Stimulated activated naive CD8-positive, alpha-beta T cell treated with anti-CD3 and anti-CD28 coated beads, Interleukin-15, Interleukin-2, amounts not matched to agents 100 ng/mL and 50 ng/mL, for 24 hours (primary cell): ENCODE results near the gene CFAP157.
"Not testable (repeated sequence)": the region's sequence is repeated elsewhere in the genome, so short reads cannot be mapped to it uniquely, and the experiment has no call there.

Source experiments
- H3K27ac Mint-ChIP-seq: one replicate; pipeline ENCODE4 v1.8.0; 2021; ENCODE audit warnings: mild to moderate bottlenecking, mixed read lengths
- H3K27me3 Mint-ChIP-seq: one replicate; pipeline ENCODE4 v1.8.0; 2021; ENCODE audit warnings: mixed read lengths
- H3K36me3 Mint-ChIP-seq: one replicate; pipeline ENCODE4 v1.8.0; 2021; ENCODE audit warnings: low read depth, mixed read lengths
- H3K4me1 Mint-ChIP-seq: one replicate; pipeline ENCODE4 v1.8.0; 2021; ENCODE audit warnings: low read depth, mixed read lengths
- H3K4me3 Mint-ChIP-seq: one replicate; pipeline ENCODE4 v1.8.0; 2021; ENCODE audit warnings: mild to moderate bottlenecking, mixed read lengths
- H3K9me3 Mint-ChIP-seq: one replicate; pipeline ENCODE4 v1.8.0; 2021; ENCODE audit warnings: mixed read lengths

The CFAP157 gene

DNA sequence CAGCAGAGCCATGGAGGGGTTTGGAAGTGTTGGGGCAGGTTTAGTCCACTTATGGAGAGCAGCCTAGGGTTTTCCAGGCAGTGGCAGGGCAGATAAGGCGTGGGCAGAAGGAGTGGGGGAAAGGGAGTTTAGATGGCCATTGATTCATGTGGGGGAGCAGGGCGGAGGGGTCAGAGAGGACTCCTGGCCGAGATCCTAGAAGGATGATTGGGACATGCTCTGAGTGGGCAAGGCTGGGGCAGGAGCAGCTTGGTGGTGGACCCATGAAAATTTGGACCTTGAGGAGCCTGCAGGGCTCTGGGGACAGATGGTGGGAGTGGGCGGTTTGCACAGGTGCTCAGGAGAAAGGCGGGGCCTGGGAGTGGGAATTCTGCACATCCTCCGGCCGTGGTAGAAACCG is 46.4 kb downstream of the CFAP157 start:
- H3K36me3 Mint-ChIP-seq = peaks cover 17% of the 10 kb centered on the region
- H3K4me3 Mint-ChIP-seq = no peak overlapping the region
- no peaks in the 10 kb centered on the region for H3K9me3 Mint-ChIP-seq
- H3K4me1 Mint-ChIP-seq = no peaks in the 10 kb centered on the region
- H3K27me3 Mint-ChIP-seq = no peaks in the 10 kb centered on the region
- H3K27ac Mint-ChIP-seq = no peak overlapping the region

DNA sequence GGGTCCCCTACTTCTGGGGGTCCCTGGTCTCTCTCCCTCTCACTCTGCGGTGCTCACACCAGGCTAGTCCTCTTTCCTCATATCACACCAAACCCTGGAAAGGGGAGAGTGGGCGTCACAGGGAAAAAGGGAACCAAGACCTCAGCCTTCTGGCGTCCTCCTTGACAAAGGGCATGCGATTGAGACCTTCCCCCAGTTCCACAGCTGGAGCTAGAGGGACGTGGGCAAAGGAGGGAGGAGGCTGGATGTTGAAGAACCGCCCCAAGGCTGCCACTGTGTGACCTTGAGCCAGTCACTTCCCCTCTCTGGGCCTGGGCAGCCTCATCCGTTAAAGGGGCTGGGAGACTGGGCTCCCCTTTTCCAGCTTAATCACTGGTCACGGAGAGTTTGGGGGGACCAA is 46.8 kb downstream of the CFAP157 start:
- Mint-ChIP-seq H3K36me3 (peaks cover 17% of the 10 kb centered on the region), H3K4me1 (peaks cover under 1% of the 10 kb centered on the region), H3K27me3 (no peaks in the 10 kb centered on the region), H3K4me3 (no peak overlapping the region), H3K27ac (no peak overlapping the region), H3K9me3 (no peaks in the 10 kb centered on the region)

DNA sequence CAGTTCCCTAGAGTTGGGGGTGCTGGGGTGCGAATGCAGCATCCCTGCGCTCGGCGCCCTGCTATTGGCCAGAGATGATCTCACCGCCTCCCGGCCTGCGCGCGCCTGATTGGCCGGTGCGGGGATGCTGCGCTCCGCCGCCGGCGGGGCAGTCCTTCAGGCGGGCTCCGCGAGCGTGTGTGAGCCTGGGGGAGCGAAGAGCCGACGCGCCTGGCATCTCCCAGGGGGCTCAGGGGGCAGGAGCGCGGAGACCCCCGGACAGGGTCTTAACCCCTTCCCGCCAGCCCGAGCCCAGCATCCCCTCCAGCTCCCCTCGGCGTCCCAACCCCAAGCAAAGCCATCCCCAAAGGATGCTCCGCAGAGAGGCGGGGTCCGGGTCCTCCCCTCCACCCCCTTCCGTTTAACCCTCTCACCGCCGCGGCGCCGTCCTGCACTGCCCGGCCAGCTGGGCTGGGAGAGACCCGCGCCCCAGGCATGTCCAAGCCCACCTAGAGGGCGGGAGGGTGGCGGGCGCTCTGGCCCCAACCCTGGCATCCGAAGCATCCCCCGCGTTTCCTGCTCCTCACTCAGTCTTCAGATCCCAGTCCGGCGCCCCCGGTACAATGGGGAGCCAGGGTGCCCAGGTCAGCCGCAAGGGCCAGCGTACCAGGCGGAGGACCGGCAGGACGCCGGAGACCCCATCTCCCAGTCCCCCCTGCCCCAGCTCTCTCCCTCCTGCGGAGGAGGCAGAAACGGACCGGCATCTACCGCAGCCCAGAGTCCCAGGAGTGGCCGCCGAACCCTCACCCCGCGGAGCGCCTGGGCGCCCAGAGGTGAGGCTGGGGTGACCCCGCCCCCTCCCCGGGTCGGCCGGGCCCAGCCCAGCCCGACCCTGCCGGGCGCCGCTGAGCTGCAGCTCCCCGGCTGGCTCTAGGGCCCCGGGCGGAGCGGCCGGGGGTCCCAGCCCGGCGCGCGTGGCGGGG is 47.6 kb downstream of the CFAP157 start:
- no peaks in the 10 kb centered on the region for H3K27me3 Mint-ChIP-seq
- H3K36me3 Mint-ChIP-seq = peaks cover 18% of the 10 kb centered on the region
- no peak overlapping the region for H3K27ac Mint-ChIP-seq
- peaks cover 4% of the 10 kb centered on the region for H3K4me1 Mint-ChIP-seq
- H3K4me3 Mint-ChIP-seq = no peak overlapping the region
- no peaks in the 10 kb centered on the region for H3K9me3 Mint-ChIP-seq

DNA sequence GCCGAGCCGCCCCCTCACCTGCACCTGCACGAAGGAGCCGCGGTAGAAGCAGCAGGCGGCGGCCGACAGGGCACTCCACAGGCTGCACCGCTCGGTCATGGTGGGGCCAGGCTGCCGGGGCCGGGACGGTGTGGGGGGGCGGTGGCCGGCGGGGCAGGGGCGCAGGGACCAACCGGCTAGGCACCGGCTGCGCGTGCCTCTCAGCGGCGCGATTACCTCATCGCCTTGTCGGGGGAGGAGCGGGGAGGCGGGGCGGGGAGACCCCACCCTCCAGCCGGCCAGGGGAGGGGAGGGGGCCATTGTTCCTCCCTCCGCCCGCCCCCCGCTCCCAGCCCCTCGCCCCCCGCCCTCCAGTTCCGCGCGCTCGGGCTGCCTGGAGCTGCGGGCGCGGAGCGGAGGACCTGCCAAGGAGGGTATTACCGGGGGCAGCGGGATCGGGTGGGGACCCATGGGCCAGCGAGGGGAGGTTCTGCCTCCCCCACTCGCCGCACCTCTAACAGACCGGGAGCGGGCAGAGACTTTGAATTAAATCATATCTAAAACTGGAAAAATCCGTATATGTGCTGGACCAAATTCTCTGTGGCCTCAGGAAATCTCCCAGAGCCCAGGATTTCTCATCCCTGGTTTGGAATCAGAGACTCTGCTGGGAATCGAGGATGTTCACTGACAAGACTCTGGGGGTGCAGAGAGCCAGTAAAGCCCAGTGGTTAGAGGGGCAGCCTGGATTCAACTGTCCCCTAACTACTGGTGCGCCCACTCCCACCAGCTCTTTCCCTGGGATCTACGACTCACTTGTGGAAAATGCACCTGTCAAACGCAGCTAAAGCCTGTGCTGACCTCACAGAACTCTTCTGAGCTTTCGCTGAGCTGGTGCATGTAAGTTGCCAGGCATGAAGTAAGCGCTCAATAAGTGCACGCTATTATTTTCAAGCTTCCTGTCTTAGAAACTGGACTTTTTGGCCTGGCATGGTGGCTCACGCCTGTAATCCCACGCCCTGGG is 48.6 kb downstream of the CFAP157 start:
- Mint-ChIP-seq H3K4me1 (peaks cover 4% of the 10 kb centered on the region), H3K4me3 (no peak overlapping the region), H3K27ac (no peak overlapping the region), H3K27me3 (no peaks in the 10 kb centered on the region), H3K36me3 (peaks cover 14% of the 10 kb centered on the region), H3K9me3 (no peaks in the 10 kb centered on the region)

DNA sequence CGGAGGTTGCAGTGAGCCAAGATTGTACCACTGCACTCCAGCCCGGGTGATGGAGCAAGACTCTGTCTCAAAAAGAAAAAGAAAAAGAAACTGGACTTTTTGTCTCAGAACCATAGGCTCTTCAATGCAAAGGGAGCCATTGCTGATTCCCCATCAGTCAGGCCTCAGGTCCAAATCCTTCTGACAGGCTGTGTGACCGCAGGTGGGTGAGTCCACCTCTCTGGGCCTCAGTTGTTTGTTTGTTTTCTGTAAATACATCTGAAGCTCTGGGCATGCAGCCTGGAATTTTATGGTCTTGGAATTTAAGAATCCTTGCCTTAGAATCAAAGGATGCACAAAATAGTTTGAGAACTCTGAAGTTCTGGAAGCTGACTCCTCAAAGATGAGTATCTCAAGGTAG is 49.4 kb downstream of the CFAP157 start:
- no peak overlapping the region for H3K4me3 Mint-ChIP-seq
- H3K36me3 Mint-ChIP-seq = peaks cover 5% of the 10 kb centered on the region
- H3K27ac Mint-ChIP-seq = no peak overlapping the region
- H3K4me1 Mint-ChIP-seq = peaks cover 4% of the 10 kb centered on the region
- no peaks in the 10 kb centered on the region for H3K27me3 Mint-ChIP-seq
- H3K9me3 Mint-ChIP-seq = no peaks in the 10 kb centered on the region

DNA sequence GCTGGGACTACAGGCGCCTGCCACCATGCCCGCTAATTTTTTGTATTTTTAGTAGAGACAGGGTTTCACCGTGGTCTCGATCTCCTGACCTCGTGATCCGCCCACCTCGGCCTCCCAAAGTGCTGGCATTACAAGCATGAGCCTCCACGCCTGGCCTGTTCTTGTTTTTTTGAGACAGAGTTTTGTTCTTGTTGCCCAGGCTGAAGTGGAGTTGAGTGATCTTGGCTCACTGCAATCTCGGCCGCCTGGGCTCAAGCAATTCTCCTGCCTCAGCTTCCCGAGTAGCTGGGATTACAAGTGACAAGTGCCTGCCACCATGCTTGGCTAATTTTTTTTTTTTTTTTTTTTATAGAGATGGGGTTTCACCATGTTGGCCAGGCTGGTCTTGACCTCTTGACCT is 50.0 kb downstream of the CFAP157 start:
- not testable (repeated sequence) for H3K4me1 Mint-ChIP-seq, H3K36me3 Mint-ChIP-seq, H3K27me3 Mint-ChIP-seq, H3K9me3 Mint-ChIP-seq, H3K27ac Mint-ChIP-seq, H3K4me3 Mint-ChIP-seq

DNA sequence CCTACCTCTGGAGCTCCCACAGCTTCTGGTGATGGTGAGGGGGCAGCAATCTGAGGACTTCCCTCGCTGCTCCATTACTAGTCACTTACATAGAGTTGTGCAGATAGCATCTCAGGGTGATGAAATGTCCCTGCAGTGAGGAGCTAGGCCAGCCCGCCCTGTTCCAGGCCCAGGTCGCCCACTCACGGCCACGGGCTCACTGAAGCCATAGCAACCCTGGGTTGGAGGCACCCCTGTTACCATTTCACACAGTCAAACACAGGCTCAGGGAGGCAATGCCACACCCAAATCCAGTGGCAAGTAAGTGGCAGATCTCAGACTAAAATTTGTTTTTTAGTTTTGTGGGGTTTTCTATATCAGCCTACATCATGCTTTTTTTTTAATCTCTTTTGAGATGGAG is 52.1 kb downstream of the CFAP157 start:
- no peaks in the 10 kb centered on the region for H3K27me3 Mint-ChIP-seq
- H3K4me3 Mint-ChIP-seq = no peak overlapping the region
- peak overlapping the region; percentile 24 for H3K27ac Mint-ChIP-seq
- peaks cover 10% of the 10 kb centered on the region for H3K4me1 Mint-ChIP-seq
- H3K36me3 Mint-ChIP-seq = peaks cover 9% of the 10 kb centered on the region
- no peaks in the 10 kb centered on the region for H3K9me3 Mint-ChIP-seq

DNA sequence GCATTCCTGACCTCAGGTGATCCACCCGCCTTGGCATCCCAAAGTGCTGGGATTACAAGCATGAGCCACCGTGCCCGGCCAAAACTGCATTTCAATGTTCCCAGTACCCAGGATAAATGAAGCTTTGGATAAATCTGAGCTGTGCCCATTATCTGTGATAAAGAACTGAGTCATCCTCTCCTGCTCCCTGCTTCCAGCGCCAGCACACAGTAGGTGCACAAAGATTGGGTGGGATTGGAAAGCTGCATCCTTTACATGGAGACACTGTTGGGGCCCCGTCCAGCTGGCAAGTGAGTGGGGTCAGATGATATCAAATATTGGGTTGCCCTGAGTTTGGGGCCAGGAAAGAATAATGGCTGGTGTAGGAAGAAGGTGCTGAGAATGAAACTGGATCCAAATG is 54.3 kb downstream of the CFAP157 start:
- H3K9me3 Mint-ChIP-seq = no peaks in the 10 kb centered on the region
- H3K27me3 Mint-ChIP-seq = no peaks in the 10 kb centered on the region
- H3K36me3 Mint-ChIP-seq = peaks cover 20% of the 10 kb centered on the region
- no peak overlapping the region for H3K4me3 Mint-ChIP-seq
- H3K27ac Mint-ChIP-seq = peak overlapping the region; percentile 8
- H3K4me1 Mint-ChIP-seq = peaks cover 28% of the 10 kb centered on the region

DNA sequence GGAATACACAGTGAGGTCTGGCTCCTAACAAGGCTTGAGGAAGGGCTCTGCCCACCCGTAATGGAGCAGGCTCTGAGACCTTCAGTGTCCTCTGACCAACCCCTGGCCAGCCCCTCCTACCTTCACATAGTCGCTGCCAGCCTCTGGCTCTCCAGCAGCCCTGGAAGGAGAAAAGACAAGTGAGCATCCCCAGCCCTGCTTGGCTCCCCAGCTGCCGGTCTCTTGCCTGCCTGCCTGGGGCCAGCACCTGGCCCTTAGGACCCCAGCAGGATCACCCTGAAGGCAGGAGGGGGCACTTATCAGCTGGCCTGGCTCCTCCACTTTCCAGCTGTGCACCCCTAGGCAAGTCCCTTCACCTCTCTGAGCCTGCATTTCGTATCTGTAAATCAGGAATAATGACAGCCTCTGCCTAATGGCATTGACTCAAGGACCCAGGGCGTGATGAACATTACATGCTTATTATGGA is 54.7 kb downstream of the CFAP157 start:
- no peak overlapping the region for H3K4me3 Mint-ChIP-seq
- H3K27ac Mint-ChIP-seq = peak overlapping the region; percentile 5
- no peaks in the 10 kb centered on the region for H3K9me3 Mint-ChIP-seq
- peaks cover 25% of the 10 kb centered on the region for H3K36me3 Mint-ChIP-seq
- H3K27me3 Mint-ChIP-seq = no peaks in the 10 kb centered on the region
- peaks cover 33% of the 10 kb centered on the region for H3K4me1 Mint-ChIP-seq

DNA sequence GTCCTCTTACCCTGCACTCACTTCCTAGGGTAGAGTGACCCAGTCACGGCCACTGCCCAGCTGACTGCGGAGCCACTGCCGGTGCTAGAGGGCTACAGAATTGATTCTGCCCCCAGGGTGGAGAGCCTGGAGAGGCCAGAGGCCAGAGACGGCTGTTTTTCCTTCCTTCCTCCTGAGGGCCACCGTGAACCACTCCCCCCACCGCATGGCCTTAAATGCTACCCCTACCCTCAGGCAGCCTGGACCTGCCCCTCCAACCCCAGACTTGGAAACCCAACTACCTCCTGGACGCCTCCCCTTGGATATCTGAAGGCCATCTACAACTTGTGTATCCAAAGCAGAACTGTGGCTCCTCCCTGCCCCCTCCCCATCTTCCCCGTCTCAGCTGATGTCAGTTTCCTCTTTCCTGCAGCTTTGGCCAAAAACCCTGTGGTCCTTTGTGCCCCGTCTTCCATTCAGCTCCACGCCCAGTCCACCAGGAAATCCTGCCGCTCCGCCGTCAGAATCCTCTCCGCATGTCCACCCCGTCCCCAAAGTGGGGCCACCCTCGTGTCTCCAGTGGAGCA is 55.4 kb downstream of the CFAP157 start:
- H3K4me3 Mint-ChIP-seq = no peak overlapping the region
- H3K36me3 Mint-ChIP-seq = peaks cover 31% of the 10 kb centered on the region
- H3K27ac Mint-ChIP-seq = peak overlapping the region; percentile 9
- peaks cover 38% of the 10 kb centered on the region for H3K4me1 Mint-ChIP-seq
- H3K27me3 Mint-ChIP-seq = no peaks in the 10 kb centered on the region
- H3K9me3 Mint-ChIP-seq = no peaks in the 10 kb centered on the region

DNA sequence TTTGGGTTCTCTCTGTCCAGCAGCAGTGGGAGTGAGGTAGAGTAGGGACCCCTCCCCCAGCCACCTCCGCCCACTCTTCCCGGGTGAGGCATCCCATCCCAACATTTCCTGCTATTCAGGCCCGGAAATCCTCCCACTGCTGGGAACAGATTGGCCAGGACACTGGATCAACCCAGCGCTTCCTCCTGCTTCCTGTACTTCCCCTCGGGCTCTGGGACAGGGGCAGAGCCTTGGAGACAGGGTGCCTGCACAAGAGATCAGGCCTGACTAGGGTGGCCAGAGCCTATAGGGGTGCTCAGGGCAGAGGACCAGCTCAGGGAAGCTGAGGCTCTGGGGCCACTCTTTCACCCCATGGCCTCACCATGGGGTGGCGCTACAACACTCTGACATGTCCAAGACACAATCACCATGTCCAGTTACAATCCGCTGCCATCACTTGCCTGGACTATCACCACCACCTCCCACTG is 57.2 kb downstream of the CFAP157 start:
- peaks cover 34% of the 10 kb centered on the region for H3K36me3 Mint-ChIP-seq
- H3K9me3 Mint-ChIP-seq = no peaks in the 10 kb centered on the region
- no peaks in the 10 kb centered on the region for H3K27me3 Mint-ChIP-seq
- H3K4me3 Mint-ChIP-seq = no peak overlapping the region
- H3K4me1 Mint-ChIP-seq = peaks cover 51% of the 10 kb centered on the region
- H3K27ac Mint-ChIP-seq = peak overlapping the region; percentile 75

DNA sequence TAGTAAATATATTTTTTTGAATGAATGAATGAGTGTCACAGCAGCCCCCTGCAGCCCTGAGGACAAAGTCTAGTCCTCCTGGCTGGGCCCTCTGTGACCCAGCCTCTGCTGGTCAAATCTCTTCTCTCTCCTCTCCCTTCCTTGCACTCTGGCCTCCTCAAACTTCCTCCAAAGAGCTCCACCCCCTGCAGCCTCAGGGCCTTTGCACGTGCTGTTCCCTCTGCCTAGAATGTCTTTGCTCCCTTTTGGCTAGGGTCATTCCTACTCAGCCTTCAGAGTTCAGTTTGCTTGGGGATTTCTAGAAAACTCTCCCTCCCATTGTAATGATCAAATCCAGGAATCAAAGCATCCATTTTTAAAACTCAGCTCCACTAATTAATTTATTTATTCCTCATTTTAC is 58.6 kb downstream of the CFAP157 start:
- Mint-ChIP-seq H3K27ac (peak overlapping the region; percentile 81), H3K4me3 (no peak overlapping the region), H3K27me3 (no peaks in the 10 kb centered on the region), H3K4me1 (peaks cover 65% of the 10 kb centered on the region), H3K36me3 (peaks cover 36% of the 10 kb centered on the region), H3K9me3 (no peaks in the 10 kb centered on the region)
